Upper lobe of left lung (tissue), 4 donors: ENCODE results near the gene REEP2.

Experiments used
- POLR2A ChIP-seq, 4 donors: fragments of 450-650 bp; IDR thresholded peaks; one replicate each; pipeline ENCODE4 v1.5.1; 2016 to 2017; ENCODE audit warnings: antibody characterized with exemption in 4 of 4, mild to moderate bottlenecking in 2 of 4
- TF ChIP-seq, protein P1 (sequence below), 6 experiments: fragments of 450-650 bp in 4 of 6; fragments of 200-600 bp in 2 of 6; sonication (generic) in 2 of 6; IDR thresholded peaks; one replicate each; pipeline ENCODE4 v1.5.1; 2016 to 2019; ENCODE audit warnings: antibody characterized with exemption in 6 of 6

- TF ChIP-seq, protein P1, sequence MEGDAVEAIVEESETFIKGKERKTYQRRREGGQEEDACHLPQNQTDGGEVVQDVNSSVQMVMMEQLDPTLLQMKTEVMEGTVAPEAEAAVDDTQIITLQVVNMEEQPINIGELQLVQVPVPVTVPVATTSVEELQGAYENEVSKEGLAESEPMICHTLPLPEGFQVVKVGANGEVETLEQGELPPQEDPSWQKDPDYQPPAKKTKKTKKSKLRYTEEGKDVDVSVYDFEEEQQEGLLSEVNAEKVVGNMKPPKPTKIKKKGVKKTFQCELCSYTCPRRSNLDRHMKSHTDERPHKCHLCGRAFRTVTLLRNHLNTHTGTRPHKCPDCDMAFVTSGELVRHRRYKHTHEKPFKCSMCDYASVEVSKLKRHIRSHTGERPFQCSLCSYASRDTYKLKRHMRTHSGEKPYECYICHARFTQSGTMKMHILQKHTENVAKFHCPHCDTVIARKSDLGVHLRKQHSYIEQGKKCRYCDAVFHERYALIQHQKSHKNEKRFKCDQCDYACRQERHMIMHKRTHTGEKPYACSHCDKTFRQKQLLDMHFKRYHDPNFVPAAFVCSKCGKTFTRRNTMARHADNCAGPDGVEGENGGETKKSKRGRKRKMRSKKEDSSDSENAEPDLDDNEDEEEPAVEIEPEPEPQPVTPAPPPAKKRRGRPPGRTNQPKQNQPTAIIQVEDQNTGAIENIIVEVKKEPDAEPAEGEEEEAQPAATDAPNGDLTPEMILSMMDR (IDR thresholded peaks at IDR 0.05): no peak
- TF ChIP-seq POLR2A (IDR thresholded peaks at IDR 0.05): no peak
Observed at GRCh38 chr5:138466900-138467710, 28.2 kb downstream of the REEP2 start.
